ENCODE results near the gene TTF2. TPM values are rescaled to one million over a fixed set of nuclear protein-coding genes. Genes with fewer than 3 reads are reported as not detected.

The TTF2 gene
- total RNA-seq, 2 experiments from 2014 or later = 35.4 to 36.6 TPM

DNA sequence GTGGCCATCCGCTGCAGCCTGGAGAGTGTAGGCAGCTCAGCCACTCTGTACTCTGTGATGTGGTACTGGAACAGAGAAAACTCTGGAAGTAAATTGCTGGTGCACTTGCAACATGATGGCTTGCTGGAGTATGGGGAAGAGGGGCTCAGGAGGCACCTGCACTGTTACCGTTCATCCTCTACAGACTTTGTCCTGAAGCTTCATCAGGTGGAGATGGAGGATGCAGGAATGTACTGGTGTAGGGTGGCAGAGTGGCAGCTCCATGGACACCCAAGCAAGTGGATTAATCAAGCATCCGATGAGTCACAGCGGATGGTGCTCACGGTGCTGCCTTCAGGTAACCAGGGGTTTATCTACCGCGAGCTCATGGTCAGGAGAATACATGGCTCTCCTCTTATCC is 34.6 kb upstream of the TTF2 start:
- no peak for DNase-seq
- intact Hi-C loops (cut with DNase I, micrococcal nuclease) = no loop called here
- H3K9me3 ChIP-seq (ENCODE audit: control insufficient read depth in 1 of 2, insufficient read depth in 1 of 2, low read length in 2 of 2) = no peaks in the 10 kb centered on the region
- ChIA-PET CTCF (no interaction called here), POLR2A (interaction anchor here (1.3 kb wide), 1 partner anchor 39 kb away, joined by 3 read pairs; no protein-coding TSS in a partner anchor)
- H3K27ac ChIP-seq (ENCODE audit: low read depth in 1 of 2, low read length in 2 of 2) = no peak overlapping the region
- H3K4me3 Mint-ChIP-seq = no peak overlapping the region
- H3K27me3 Mint-ChIP-seq = no peaks in the 10 kb centered on the region
- no peaks in the 10 kb centered on the region for H3K36me3 Mint-ChIP-seq (ENCODE audit: low read depth)
- peaks cover 9% of the 10 kb centered on the region for H3K36me3 ChIP-seq (ENCODE audit: insufficient read depth, low read length)
- H3K4me1 Mint-ChIP-seq (ENCODE audit: low read depth) = no peaks in the 10 kb centered on the region
- no peaks in the 10 kb centered on the region for H3K27me3 ChIP-seq (ENCODE audit: control insufficient read depth in 1 of 2, insufficient read depth in 2 of 2, low read length in 2 of 2)
- peaks cover 2% of the 10 kb centered on the region for H3K4me1 ChIP-seq (ENCODE audit: insufficient read depth, low read length)
- TF ChIP-seq, protein P1, sequence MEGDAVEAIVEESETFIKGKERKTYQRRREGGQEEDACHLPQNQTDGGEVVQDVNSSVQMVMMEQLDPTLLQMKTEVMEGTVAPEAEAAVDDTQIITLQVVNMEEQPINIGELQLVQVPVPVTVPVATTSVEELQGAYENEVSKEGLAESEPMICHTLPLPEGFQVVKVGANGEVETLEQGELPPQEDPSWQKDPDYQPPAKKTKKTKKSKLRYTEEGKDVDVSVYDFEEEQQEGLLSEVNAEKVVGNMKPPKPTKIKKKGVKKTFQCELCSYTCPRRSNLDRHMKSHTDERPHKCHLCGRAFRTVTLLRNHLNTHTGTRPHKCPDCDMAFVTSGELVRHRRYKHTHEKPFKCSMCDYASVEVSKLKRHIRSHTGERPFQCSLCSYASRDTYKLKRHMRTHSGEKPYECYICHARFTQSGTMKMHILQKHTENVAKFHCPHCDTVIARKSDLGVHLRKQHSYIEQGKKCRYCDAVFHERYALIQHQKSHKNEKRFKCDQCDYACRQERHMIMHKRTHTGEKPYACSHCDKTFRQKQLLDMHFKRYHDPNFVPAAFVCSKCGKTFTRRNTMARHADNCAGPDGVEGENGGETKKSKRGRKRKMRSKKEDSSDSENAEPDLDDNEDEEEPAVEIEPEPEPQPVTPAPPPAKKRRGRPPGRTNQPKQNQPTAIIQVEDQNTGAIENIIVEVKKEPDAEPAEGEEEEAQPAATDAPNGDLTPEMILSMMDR (IDR thresholded peaks at IDR 0.05) = no peak
- no peak overlapping the region for H3K4me3 ChIP-seq (ENCODE audit: low read length)
- H3K9me3 Mint-ChIP-seq = no peaks in the 10 kb centered on the region
- H3K27ac Mint-ChIP-seq = no peak overlapping the region
- no peak for ATAC-seq (ENCODE audit: poor library complexity)

DNA sequence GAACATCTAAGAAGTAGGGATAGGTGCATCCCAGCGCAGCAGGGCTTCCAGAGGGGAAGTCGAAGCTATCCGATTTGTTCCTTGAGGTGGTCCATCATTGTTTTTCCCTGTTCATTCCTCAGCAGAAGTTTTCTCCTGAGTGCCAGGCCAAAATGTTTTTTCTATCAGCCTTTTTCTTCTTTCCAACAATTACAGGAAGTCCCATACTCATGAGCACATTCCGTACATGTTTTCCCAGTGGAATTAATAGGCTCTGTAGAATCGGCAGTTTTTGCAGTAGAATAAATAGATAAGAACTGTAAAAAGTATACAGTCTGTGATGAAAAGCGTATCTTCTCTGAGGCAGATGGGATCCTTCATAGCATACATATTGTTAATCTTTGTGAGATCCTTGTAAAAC is 33.8 kb upstream of the TTF2 start:
- Histone ChIP-seq H3K4me3 (ENCODE audit: low read length) (no peak overlapping the region), H3K27ac (ENCODE audit: low read depth in 1 of 2, low read length in 2 of 2) (no peak overlapping the region), H3K4me1 (ENCODE audit: insufficient read depth, low read length) (peaks cover 2% of the 10 kb centered on the region), H3K36me3 (ENCODE audit: insufficient read depth, low read length) (peaks cover 4% of the 10 kb centered on the region), H3K27me3 (ENCODE audit: control insufficient read depth in 1 of 2, insufficient read depth in 2 of 2, low read length in 2 of 2) (no peaks in the 10 kb centered on the region), H3K9me3 (ENCODE audit: control insufficient read depth in 1 of 2, insufficient read depth in 1 of 2, low read length in 2 of 2) (no peaks in the 10 kb centered on the region)
- TF ChIP-seq, protein P1 (IDR thresholded peaks at IDR 0.05) = no peak
- DNase-seq (no peak), ATAC-seq (ENCODE audit: poor library complexity) (no peak)
- no peak overlapping the region for H3K4me3 Mint-ChIP-seq
- no peak overlapping the region for H3K27ac Mint-ChIP-seq
- no peaks in the 10 kb centered on the region for H3K9me3 Mint-ChIP-seq
- POLR2A ChIA-PET = interaction anchor here (1.3 kb wide), 1 partner anchor 39 kb away, joined by 3 read pairs; no protein-coding TSS in a partner anchor
- H3K4me1 Mint-ChIP-seq (ENCODE audit: low read depth) = no peaks in the 10 kb centered on the region
- H3K36me3 Mint-ChIP-seq (ENCODE audit: low read depth) = no peaks in the 10 kb centered on the region
- intact Hi-C loops (cut with DNase I, micrococcal nuclease) = no loop called here
- CTCF ChIA-PET = no interaction called here
- H3K27me3 Mint-ChIP-seq = no peaks in the 10 kb centered on the region

DNA sequence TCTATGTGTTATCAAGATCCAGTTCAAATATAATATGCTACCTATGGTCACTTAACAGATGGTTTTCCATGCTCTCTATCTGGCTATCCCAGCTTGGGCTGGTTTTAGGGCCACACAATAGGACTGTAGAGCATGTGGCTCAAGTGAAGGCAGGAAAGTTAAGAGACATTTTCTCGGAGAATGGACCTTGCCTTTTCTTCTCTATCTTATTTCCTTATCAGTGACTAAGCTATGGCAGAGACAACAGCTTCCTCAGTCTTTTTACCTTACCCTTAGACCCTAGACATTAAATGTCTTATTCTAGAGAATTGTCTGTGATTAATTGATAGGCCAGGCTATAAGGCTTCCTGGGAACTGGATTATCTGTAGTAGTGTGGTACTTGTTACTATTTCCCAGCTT is 30.4 kb upstream of the TTF2 start:
- no peak overlapping the region for H3K27ac ChIP-seq (ENCODE audit: low read depth in 1 of 2, low read length in 2 of 2)
- intact Hi-C loops (cut with DNase I, micrococcal nuclease) = no loop called here
- no peaks in the 10 kb centered on the region for H3K36me3 Mint-ChIP-seq (ENCODE audit: low read depth)
- H3K9me3 ChIP-seq (ENCODE audit: control insufficient read depth in 1 of 2, insufficient read depth in 1 of 2, low read length in 2 of 2) = no peaks in the 10 kb centered on the region
- no peak overlapping the region for H3K4me3 Mint-ChIP-seq
- DNase-seq (no peak), ATAC-seq (ENCODE audit: poor library complexity) (no peak)
- POLR2A ChIA-PET = no interaction called here
- H3K27me3 ChIP-seq (ENCODE audit: control insufficient read depth in 1 of 2, insufficient read depth in 2 of 2, low read length in 2 of 2) = no peaks in the 10 kb centered on the region
- TF ChIP-seq, protein P1 (IDR thresholded peaks at IDR 0.05) = no peak
- peaks cover 7% of the 10 kb centered on the region for H3K4me1 ChIP-seq (ENCODE audit: insufficient read depth, low read length)
- no peak overlapping the region for H3K27ac Mint-ChIP-seq
- no peaks in the 10 kb centered on the region for H3K9me3 Mint-ChIP-seq
- CTCF ChIA-PET = no interaction called here
- H3K27me3 Mint-ChIP-seq = no peaks in the 10 kb centered on the region
- peaks cover 10% of the 10 kb centered on the region for H3K36me3 ChIP-seq (ENCODE audit: insufficient read depth, low read length)
- no peak overlapping the region for H3K4me3 ChIP-seq (ENCODE audit: low read length)
- H3K4me1 Mint-ChIP-seq (ENCODE audit: low read depth) = peaks cover 18% of the 10 kb centered on the region

All from CD4-positive, alpha-beta T cell (primary cell).